GM19324 (cell line): ENCODE results near the gene TTC23L.
"Not testable (repeated sequence)": the region's sequence is repeated elsewhere in the genome, so short reads cannot be mapped to it uniquely, and the experiment has no call there.

Experiments
- ATAC-seq: cut with Tn5 transposase; IDR thresholded peaks from one replicate; pipeline ENCODE4 v1.9.1; 2021; ENCODE audit warnings: mild to moderate bottlenecking, moderate library complexity; ENCODE audit not compliant: unreplicated experiment, low FRiP score

Gene TTC23L

DNA sequence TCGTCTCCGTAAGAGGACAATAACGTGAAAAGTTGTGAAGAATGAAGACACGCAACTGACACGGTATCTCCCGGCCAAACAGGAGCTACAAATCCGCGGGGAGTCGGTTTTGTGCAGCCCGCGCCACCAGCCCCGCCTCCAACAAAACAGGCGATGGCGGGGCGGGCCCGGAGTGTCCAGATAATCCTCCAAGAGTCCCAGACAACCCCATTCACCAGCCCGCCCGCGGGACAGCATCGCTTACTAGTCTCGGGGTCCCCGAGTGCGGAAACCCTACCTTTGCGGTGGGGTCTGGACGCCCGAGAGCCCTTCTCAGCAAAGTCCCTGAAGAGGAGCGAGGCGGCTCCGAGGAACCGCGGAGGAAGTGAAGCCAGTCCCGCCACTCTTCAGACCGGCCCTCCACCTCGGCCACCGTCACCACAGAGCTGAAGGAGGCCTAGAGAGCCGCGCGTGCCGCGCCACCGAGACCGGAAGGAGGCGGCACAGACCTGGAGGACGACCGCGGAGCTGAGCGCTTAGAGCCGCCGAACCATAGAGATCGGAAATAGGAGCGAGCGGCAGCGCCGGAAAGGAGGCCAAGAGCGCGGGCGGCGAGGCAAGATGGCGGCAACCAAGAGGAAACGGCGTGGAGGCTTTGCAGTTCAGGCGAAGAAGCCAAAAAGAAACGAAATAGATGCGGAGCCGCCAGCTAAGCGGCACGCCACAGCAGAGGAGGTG lies 76.3 kb downstream of the TTC23L start, which contains the start of the genes BRIX1 and RAD1:
TSS of gene BRIX1 (plus strand) at position 573 of the 717 bp plus-strand sequence. CDS start at position 601, 28 bp downstream.
TSS of gene RAD1 (minus strand) at position 366 of the 717 bp plus-strand sequence. CDS start 612 bp downstream, outside the sequence.
- ATAC-seq, result peak; percentile 100

DNA sequence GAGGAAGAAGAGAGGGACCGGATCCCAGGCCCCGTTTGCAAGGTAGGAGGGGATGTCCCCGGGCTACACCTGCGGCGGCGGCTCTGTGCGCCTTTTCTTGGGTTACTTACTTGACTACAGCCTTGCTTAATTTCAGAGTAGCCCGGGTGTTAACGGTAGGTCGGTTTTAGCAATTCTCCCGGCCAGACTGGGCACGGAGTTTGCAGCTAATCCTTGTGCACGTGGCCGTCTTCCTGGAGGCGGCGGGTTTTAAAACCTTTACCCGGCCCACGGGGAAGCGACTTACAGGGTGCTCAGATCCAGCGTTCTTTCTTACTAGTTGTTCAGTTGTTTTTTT lies 76.9 kb downstream of the TTC23L start:
- ATAC-seq, result peak; percentile 18

DNA sequence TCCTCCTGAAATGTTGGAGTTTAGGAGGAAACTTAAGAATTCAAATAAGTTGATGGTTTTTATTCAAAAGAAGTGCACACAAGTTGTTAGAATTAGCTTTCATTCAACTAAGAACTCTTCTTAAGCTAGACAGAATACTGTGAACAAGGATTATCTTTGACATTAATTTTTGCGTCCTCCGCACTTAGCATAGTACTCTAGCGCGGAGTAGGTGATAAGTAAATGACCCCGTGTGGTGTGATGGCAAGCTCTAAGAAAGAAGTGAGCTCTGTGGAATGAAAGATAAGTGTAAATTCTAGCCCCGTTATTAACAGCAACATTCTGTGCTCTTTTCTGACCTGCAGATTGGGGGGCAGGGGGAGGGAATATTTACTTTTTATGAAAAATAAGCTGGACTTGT lies 77.6 kb downstream of the TTC23L start:
- no peak for ATAC-seq

DNA sequence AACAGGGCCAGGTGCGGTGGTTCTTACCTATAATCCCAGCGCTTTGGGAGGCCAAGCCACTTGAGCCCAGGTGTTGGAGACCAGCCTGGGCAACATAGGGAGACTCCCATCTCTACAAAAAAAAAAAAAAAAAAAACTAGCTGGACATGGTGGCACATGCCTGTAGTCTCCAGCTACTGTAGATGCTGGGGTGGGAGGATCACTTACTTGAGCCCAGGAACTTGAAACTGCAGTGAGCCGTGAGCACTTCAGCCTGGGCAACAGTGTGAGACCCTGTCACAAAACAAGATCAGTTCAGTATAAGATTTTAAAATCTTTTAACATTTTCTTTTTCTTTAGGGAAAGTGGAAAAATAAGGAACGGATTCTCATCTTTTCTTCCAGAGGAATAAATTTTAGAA lies 79.1 kb downstream of the TTC23L start:
- no peak for ATAC-seq

DNA sequence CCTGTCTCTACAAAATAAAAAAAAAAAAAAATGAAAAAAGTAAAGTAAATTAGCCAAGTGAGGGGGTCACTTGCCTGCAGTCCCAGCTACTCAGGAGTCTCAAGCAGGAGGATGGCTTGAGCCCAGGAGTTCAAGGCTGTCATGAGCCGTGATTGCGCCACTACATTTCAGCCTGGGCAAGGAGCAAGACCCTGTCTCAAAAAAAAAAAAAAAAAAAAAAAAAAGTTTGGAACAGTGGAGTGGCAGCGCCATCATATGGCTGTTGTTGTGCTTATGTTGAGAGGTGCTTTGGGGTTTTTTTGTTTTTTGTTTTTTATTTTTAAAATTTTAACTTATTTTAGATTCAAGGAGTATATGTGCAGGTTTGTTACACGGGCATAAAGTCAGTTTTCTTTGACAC lies 80.1 kb downstream of the TTC23L start:
- ATAC-seq, result no peak

DNA sequence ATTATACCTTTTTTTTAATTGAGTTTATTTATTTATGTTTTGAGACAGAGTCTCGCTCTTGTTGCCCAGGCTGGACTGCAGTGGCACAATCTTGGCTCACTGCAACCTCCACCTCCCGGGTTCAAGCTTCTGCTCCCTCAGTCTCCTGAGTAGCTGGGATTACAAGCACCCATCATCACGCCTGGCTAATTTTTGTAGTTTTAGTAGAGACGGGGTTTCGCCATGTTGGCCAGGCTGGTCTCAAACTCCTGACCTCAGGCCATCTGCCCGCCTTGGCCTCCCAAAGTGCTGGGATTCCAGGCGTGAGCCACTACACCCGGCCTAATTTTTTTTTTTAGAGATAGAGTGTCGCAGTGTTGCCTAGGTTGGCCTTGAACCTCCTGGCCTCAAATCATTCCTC lies 84.3 kb downstream of the TTC23L start:
- ATAC-seq, result not testable (repeated sequence)

DNA sequence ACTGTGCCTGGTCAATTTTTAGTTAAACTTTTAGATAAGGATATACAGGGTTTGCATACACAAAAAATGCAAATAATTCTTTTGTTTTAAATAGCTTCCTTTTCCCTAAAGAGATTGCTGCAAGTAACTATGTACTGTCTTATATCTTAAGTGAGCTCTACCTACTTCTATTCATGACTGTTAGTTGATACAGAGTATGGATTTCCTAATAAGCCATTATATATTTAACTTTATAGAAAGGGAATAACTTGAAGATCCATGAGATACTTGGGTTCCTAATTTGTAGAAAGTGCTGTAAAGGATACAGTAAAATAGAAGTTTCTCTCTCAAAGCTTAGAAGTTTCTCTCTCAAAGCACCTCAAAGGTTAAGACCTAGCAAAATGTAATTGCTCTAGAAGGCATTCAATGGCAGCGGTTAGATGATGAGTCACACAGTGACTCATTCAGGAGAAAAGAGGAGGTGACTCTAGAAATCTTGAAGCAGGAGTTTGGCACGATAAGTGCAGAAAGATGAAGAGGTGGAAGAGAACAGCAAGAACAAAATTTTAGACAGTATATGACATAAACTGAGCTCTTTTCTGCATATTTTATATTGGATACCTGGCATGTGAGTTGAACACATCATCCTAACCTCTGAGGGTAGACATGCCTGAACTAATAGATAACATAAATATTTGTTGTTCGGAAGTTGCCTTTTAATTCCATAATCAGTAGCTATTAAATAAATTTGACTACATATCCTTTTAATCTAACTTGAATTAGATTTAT lies 84.9 kb downstream of the TTC23L start:
- no peak for ATAC-seq

DNA sequence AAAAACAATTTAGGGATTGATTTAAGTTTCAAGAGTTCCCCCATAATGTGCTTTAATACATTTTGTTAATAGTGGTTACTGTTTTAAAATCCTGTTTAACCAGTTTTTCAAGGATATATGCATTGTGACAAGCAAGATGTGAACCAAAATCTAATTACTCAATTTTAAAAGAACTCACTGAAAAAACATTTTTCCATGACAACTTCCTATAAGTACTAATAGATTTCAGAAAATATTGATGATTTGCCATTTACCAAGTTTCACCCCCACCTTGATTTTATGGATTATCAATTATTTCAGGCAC lies 85.5 kb downstream of the TTC23L start:
- ATAC-seq, result no peak

DNA sequence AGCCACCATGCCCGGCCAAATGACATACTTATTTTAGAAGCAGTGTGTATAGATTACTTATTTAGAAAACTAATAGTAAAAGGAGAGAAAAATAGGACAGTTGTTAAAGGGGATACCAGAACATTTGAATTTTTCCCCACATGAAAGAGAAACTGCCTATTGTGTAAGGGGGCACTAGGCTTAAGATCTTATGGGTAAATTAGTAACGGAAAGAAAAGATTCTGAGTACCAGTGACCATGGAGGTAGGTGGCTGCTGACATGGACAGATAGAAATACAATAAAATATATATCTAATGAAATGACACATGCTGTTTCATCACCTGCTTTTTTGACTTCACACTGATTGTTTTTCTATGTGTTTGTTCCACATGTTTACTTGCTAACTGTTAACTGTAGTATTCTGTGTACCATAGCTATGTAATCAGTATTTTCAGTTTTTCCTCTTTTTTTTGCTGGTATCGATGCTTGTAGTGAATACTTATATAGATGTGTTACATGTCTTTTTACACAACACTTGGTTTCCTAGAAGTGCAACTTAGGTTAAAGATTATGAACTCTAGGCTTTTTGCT lies 87.4 kb downstream of the TTC23L start:
- ATAC-seq, result no peak

DNA sequence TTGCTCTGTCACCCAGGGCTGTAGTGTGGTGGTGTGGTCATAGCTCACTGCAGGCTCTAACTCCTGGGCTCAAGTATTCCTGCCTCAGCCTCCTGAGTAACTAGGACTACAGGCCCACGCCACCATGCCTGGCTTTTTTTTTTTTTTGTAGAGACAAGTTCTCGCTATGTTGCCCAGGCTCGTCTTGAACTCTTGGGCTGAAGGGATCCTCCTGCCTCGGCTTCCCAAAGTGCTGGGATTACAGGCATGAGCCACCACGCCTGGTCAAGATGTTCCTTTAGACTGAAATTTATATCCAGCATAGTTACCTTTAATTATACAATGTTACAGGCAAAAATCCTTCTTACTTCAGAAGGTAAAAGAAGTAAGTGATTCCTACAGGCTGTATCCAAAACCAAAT lies 88.8 kb downstream of the TTC23L start:
- ATAC-seq, result no peak

DNA sequence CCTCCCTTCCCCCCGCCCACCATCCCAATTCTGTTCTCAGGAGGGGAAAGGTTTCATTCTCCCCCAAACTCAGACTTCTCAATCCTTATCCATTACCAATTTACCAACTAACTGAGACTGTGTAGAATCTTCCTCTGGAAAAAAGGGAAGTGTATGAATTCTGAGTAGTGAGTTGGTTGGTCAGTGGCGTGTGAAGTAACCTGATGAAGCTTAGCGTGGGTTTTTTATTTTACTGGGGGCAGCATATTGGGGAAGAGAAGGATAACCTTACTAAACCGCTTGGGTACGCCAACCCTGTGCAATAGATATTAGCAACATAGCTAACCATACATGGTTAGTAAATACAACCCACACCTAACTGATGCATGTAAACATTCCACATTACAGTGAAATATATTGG lies 89.3 kb downstream of the TTC23L start:
- ATAC-seq, result no peak

DNA sequence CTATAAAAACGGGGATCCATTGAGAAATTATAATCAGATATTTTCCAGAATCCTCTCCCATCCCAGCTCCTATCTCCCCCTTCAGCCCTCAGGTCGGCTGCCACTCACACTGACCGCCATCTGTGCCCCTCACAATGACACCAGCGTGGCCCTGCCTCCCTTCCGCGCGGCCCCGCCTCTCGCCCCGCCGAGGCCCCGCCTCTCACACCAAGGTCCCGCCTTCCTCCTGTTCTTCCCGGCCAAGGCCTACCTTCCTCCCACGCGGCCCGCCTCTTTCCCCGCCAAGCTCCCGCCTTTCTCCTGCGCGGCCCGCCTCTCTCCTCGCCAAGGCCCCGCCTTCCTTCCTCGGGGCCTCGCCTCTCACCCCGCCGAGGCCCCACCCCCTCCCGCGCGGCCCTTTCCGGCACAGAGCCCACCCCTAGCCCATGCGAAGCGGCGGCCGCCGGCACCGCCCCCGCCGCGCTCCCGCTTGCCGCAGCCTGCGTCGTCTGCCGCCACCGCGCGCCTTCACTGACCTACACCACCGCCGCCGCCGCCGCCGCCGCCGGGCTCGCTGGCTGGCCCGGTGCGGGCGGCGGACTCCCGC lies 90.3 kb downstream of the TTC23L start, which contains the start of gene DNAJC21:
TSS of gene DNAJC21 (plus strand) at position 426 of the 586 bp plus-strand sequence. CDS start 261 bp downstream, outside the sequence.
- ATAC-seq, result peak; percentile 92

DNA sequence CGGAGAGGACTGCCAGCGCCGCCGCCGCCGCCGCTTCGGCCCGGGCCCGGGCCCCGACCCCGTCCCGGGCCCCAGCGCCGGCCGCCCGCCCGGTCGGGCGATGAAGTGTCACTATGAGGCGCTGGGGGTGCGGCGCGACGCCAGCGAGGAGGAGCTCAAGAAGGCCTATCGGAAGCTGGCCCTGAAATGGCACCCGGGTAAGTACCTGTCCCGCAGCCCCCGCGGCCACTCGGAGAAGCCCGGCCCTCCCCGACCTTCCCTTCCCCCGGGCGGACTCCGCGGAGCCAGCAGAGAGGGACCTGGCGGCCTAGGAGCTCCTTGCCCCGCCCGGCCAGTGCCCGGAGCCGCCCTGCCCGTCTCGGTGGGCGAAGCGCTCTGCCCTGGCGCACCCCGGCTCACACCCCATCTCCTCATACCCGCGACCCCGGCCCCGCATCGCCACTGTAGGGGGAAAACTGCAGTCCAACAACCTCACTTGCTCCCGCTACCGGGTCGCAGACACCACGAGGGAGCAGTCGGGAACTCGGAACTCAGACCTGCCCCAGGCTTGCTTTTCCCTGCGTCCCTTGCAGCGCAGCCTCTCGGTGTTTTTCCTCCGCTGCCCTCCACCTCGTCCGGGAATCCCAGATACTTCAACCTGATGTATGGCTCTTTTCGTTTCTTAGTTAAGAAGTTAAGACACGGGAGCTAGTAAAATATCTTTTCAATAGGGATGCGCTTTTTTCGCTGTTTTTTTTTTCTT lies 90.9 kb downstream of the TTC23L start:
- ATAC-seq, result peak; percentile 80

DNA sequence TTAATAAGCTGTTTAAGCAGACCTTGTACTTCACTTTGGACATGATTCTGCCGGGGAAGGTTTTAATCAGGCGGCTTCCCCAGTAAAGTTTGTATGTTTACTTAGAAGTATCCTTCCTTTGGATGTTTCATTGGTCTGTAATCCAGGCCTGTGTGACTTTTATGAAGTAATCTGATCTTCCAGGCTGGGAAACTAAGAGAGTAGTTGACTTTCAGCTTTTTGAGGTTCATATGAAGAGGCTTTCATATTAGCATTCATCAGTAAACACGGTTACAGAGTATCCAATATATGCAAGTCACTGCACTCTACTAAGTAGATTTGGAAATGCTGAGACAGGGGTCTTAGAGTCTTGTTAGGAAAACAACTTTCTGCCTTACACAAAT lies 91.5 kb downstream of the TTC23L start:
- no peak for ATAC-seq

DNA sequence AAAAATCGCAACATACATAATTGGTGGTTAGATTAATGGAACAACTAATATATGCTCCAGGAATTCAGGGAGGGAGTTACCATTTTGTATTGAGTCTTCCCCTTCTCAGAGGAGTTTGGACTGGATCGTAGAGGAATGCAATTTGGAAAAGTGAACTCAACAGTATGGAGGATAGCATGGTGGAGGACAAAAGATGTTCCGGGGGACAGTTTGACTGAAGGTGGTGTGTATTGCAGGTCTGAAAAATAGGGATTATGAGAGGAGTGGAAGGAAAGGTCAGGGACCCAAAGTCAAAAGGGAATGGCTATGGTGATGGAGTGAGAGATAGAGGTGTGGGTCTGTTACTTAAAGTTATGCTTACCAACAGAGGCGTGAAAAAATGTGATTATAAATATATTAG lies 91.9 kb downstream of the TTC23L start:
- no peak for ATAC-seq

DNA sequence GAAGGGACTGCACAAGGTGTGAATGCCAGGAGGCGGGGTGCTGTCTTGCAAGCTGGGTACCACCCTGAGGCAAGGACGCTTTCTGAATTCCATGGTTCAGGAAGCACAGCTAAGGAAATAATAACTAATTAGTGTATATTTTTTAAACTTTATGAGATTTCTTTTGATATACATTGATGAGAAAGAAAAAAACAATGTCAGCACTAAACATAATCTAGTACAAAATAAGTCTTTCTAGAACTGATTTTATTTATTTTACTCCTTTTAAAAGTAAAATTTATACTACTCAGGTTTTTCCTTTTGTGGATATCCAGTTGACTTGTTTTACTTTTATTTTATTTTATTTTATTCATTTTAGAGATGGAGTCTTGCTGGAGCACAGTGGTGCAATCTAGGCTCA lies 94.0 kb downstream of the TTC23L start:
- ATAC-seq, result no peak

DNA sequence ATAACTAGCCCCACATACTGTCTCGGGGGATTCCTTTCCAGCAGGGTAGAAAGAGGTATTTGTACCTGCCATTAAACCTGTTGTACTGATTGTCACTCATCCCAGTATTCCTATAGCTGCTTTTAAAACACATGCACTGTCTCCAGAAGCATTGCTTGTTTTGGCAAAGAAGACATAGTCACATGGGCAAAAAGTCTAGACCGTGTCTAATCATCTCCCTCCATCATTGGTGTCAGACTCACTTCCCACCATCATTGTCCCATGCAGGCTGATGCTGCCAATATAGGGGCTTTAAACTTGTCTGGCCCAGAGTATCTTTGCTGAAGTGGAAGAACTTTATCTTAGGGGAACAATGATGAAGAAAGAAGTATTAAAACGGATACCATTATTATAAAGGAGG lies 103.0 kb downstream of the TTC23L start:
- ATAC-seq, result no peak

DNA sequence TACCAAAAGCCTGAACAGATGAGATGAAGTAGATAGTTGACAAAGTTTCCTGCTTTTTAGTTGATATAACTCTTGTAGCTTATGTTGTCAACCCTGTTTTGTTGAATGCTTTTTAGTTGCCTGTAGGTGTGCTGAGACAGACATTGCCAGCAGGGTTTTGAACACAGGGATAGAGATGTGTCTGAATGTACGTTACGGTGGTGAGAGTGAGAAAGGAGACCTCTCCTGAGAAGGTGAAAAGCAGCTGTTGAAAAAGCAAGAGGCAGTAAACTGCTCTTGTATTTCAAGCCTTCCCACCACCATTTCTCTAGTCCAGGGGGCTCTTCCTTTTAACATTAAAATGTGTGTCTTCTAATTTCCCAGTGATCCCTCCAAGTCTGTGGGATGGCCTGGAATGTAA lies 105.1 kb downstream of the TTC23L start:
- ATAC-seq, result no peak

DNA sequence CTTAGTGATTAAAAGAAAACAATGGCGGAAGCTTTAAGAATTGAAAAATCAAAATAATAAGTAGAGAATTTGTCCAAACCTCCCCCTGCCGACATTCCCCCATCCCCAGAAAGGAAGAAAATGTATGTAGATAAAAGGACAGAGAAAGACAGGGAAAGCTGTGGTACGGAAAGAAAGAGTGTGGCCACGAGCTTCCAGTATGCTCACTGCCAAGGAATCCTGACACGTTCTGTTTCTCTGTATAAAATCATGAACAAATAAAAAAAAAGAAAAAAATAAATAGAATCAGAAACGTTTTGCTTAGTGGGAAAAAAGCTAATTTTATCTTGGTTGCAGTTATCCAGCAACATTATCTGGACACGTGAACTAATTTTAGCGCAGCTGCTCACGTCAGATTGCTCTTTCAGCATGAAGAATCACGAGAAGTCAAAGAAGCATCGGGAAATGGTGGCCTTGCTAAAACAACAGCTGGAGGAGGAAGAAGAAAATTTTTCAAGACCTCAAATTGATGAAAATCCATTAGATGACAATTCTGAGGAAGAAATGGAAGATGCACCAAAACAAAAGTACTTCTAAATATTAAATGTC lies 105.6 kb downstream of the TTC23L start:
- no peak for ATAC-seq
